K562 (cell line): ENCODE results near the gene MPHOSPH10. TPM values are rescaled to one million over a fixed set of nuclear protein-coding genes. Genes with fewer than 3 reads are reported as not detected.
A peak's percentile ranks its signal among the peaks of the same experiment; 100 is the strongest.

Experiments
- BRD9 ChIP-seq: fragments of 450-650 bp; IDR thresholded peaks from 2 replicates; pipeline ENCODE4 v1.6.1; 2018; ENCODE audit warnings: low read depth; ENCODE audit not compliant: partially characterized antibody
- CREB1 ChIP-seq, 2 experiments: sonication (generic) in 1 of 2; formaldehyde crosslinking in 1 of 2; IDR thresholded peaks; 2 replicates each; pipeline versions ENCODE4 v1.6.1 to v1.8.0; 2012 to 2022; ENCODE audit warnings: inconsistent platforms in 1 of 2, mild to moderate bottlenecking in 1 of 2, missing genetic modification reagents in 1 of 2, moderate library complexity in 1 of 2
- FOXP1 ChIP-seq: sonication (generic); formaldehyde crosslinking; IDR thresholded peaks from 2 replicates; pipeline ENCODE4 v1.8.0; 2022; ENCODE audit warnings: mild to moderate bottlenecking, missing genetic modification reagents
- GTF2B ChIP-seq: IDR thresholded peaks from 2 replicates; pipeline ENCODE4 v1.6.1; 2011; ENCODE audit not compliant: insufficient read length; ENCODE audit errors: extremely low read depth
- KHSRP ChIP-seq: fragments of 450-650 bp; IDR thresholded peaks from 2 replicates; pipeline ENCODE4 v1.6.1; 2017
- MCM3 ChIP-seq: fragments of 450-650 bp; IDR thresholded peaks from 2 replicates; pipeline ENCODE4 v1.6.1; 2016
- PURB ChIP-seq: sonication (generic); formaldehyde crosslinking; IDR thresholded peaks from 2 replicates; pipeline ENCODE4 v1.9.0; 2021; ENCODE audit warnings: low read depth, mild to moderate bottlenecking, missing genetic modification reagents
- SIX5 ChIP-seq, 2 experiments: IDR thresholded peaks; 2 replicates each; pipeline ENCODE4 v1.6.1; 2011; ENCODE audit warnings: low read length in 2 of 2, borderline replicate concordance in 1 of 2, low read depth in 1 of 2, mild to moderate bottlenecking in 1 of 2, moderate library complexity in 1 of 2; ENCODE audit not compliant: insufficient read depth in 1 of 2
- SREBF1 ChIP-seq: fragments of 150-350 bp; IDR thresholded peaks from 2 replicates; pipeline ENCODE4 v1.6.1; 2014; ENCODE audit warnings: antibody characterized with exemption, low read depth, low read length, borderline replicate concordance
- ZBTB40 ChIP-seq, 2 experiments: fragments of 450-650 bp in 1 of 2; sonication (generic) in 1 of 2; formaldehyde crosslinking in 1 of 2; IDR thresholded peaks; 2 replicates each; pipeline versions ENCODE4 v1.7.1 to v1.9.0; 2016 to 2022; ENCODE audit warnings: inconsistent platforms in 1 of 2, mild to moderate bottlenecking in 1 of 2, missing genetic modification reagents in 1 of 2
- ZNF253 ChIP-seq: fragments of 250-450 bp; sonication (Bioruptor Pico); conservative IDR thresholded peaks from 2 replicates; pipeline ENCODE4 v1.6.1; 2021; ENCODE audit warnings: mild to moderate bottlenecking
- ZNF398 ChIP-seq: fragments of 250-450 bp; sonication (Bioruptor Pico); IDR thresholded peaks from 2 replicates; pipeline ENCODE4 v1.8.0; 2021; ENCODE audit warnings: moderate library complexity, mild to moderate bottlenecking, inconsistent platforms
- polyA plus RNA-seq, 8 experiments: library from polyadenylated mRNA; depleted of rRNA in 4 of 8; stranded (reverse) in 5 of 8; unstranded in 3 of 8; fragments of >200 nt; fragmentation: Nextera tagmentation in 2 of 8; fragmentation: Illumina TruSeq in 1 of 8; extraction: Ambion mirVana in 2 of 8; extraction: Trizol in 1 of 8; gene quantifications; 2 replicates each; pipeline versions ENCODE4 v1.2.1 to v1.2.3, GENCODE V29; 2011 to 2014; ENCODE audit warnings: inconsistent platforms in 1 of 8, missing spikeins in 1 of 8
- total RNA-seq, 7 experiments: library from RNA; depleted of rRNA in 6 of 7; stranded (reverse); fragments of >200 nt in 6 of 7; fragmentation: Illumina TruSeq in 2 of 7; extraction: Trizol in 2 of 7; gene quantifications; 2 replicates each; pipeline versions ENCODE4 v1.2.1 to v1.2.3, GENCODE V29; 2011 to 2021; ENCODE audit warnings: low replicate concordance in 1 of 7

Gene MPHOSPH10
- total and polyA plus RNA-seq, 9 of the 15 experiments (the other 6 are each of a cell fraction or from before 2014, with no cell fraction given): 36.8 to 83.7 (median 58.5) TPM

GRCh38 chr2:71130152-71130904 lies at the start of gene MPHOSPH10, which contains the start of gene MCEE (continued):
- TF ChIP-seq ZBTB40 (IDR thresholded peaks at IDR 0.05) (peak; percentile 99), ZBTB40 (CRISPR knock-in tag; IDR thresholded peaks at IDR 0.05) (no peak), FOXP1 (CRISPR knock-in tag) (peak; percentile 24), ZNF398 (CRISPR knock-in tag) (no peak), PURB (CRISPR knock-in tag) (no peak), CREB1 (IDR thresholded peaks at IDR 0.05) (peak; percentile 58), CREB1 (CRISPR knock-in tag; IDR thresholded peaks at IDR 0.05) (peak; percentile 92), SREBF1 (no peak), SIX5 (IDR thresholded peaks at IDR 0.05; ENCODE audit: borderline replicate concordance in 1 of 2, insufficient read depth in 1 of 2, low read depth in 1 of 2, low read length in 2 of 2) (peak; percentile 56 to 61; a peak in 3 of 4 replicates), KHSRP (no peak), MCM3 (no peak), BRD9 (no peak), GTF2B (no peak), ZNF253 (CRISPR knock-in tag) (no peak)
